Astrocyte of the spinal cord (primary cell): Measurements from ENCODE around the gene KRTAP9-1.

Experiments
- DNase-seq: peaks from one replicate; pipeline ENCODE4 v3.0.0; 2011; ENCODE audit warnings: low read depth, low spot score
- H3K4me3 ChIP-seq: 2 replicates; pipeline ENCODE4 v1.5.1; 2011; ENCODE audit warnings: low read depth, mild to moderate bottlenecking, low read length, moderate library complexity
- in situ Hi-C: cut with HindIII; loops from 2 replicates; pipeline ENCODE4 v1.10.0; 2017; ENCODE audit warnings: low sequenced_read_pairs
- TF ChIP-seq, protein P1 (sequence below): IDR thresholded peaks from 2 replicates; pipeline ENCODE4 v1.5.1; 2012; ENCODE audit warnings: low read depth, mild to moderate bottlenecking, low read length, inconsistent platforms

KRTAP9-1 gene

GRCh38 chr17:41178843-41179616 lies 10.7 kb upstream of the KRTAP9-1 start:
- DNase-seq: no peak
- TF ChIP-seq, protein P1, sequence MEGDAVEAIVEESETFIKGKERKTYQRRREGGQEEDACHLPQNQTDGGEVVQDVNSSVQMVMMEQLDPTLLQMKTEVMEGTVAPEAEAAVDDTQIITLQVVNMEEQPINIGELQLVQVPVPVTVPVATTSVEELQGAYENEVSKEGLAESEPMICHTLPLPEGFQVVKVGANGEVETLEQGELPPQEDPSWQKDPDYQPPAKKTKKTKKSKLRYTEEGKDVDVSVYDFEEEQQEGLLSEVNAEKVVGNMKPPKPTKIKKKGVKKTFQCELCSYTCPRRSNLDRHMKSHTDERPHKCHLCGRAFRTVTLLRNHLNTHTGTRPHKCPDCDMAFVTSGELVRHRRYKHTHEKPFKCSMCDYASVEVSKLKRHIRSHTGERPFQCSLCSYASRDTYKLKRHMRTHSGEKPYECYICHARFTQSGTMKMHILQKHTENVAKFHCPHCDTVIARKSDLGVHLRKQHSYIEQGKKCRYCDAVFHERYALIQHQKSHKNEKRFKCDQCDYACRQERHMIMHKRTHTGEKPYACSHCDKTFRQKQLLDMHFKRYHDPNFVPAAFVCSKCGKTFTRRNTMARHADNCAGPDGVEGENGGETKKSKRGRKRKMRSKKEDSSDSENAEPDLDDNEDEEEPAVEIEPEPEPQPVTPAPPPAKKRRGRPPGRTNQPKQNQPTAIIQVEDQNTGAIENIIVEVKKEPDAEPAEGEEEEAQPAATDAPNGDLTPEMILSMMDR: no peak
- in situ Hi-C loops: no loop called here

DNA sequence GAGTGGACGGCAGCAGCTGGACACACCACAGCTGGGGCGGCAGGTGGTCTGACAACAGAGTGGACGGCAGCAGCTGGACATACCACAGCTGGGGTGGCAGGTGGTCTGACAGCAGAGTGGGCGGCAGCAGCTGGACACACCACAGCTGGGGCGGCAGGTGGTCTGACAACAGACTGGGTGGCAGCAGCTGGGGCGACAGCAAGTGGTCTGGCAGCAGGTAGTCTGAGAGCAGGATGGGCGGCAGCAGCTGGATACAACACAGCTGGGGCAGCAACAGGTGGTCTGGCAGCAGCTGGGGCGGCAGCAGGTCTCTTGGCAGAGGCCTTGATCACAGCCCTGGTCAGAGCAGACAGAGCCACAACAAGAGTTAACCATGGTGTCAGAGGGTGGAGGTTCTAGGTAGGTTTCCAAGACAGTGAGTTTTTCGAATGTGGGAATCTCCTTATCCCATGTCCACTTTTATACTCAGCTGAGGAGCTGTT lies 5.2 kb upstream of the KRTAP9-1 start, which contains the start of gene KRTAP4-1:
TSS of gene KRTAP4-1 (minus strand) at position 432 of the 482 bp plus-strand sequence. CDS start at position 375, 57 bp downstream.
- TF ChIP-seq, protein P1: no peak
- H3K4me3 ChIP-seq: no peak within 1 kb of the TSS
- no peak for DNase-seq
- in situ Hi-C loops: no loop called here

More at GRCh38 chr17:41178843-41179616, 10.7 kb upstream of the KRTAP9-1 start:
- no peak overlapping the region for H3K4me3 ChIP-seq

DNA sequence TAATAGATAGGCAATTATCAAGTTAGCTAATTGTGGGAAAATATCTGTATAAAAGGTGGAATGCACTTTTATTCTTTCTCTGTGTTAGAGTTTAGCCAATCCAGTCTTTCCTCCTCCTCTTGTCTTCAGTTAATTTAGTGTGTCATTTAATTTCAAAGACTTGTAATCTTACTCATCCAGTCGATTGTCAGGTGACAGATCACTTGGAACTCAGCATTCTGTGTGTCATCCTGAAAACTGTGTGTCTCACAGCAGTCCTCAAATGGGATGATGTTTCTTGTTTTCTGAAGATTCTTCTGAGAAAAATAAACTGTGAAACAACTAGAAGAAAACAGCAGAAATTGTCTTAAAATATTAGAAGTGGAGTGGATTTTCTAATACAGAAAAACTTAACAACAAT lies 4.7 kb upstream of the KRTAP9-1 start:
- no peak overlapping the region for H3K4me3 ChIP-seq
- TF ChIP-seq, protein P1: no peak
- no peak for DNase-seq
- in situ Hi-C loops: no loop called here

DNA sequence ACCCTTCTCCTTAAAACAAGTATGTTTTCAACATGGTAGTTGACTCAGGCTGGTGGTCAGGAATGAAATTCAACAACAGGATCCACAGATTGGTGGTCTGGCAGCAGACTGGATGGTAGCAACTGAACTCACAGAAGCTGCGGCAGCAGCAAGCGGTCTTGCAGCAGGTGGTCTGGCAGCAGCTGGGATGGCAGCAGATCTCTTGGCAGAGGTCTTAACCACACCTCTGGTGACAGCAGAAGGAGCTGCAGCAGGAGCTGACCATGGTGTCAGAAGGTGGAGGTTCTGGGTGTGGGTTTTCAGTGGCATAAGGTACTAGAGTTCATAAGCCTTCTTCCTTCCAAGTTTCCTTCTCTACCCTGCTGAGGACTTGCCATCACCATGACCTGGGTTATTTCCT lies 2.8 kb upstream of the KRTAP9-1 start:
- no peak overlapping the region for H3K4me3 ChIP-seq
- no peak for DNase-seq
- TF ChIP-seq, protein P1: no peak
- in situ Hi-C loops: no loop called here

GRCh38 chr17:41190328-41190727 lies 641 bp downstream of the KRTAP9-1 start:
- H3K4me3 ChIP-seq: no peak overlapping the region
- in situ Hi-C loops: no loop called here
- TF ChIP-seq, protein P1: no peak
- no peak for DNase-seq

DNA sequence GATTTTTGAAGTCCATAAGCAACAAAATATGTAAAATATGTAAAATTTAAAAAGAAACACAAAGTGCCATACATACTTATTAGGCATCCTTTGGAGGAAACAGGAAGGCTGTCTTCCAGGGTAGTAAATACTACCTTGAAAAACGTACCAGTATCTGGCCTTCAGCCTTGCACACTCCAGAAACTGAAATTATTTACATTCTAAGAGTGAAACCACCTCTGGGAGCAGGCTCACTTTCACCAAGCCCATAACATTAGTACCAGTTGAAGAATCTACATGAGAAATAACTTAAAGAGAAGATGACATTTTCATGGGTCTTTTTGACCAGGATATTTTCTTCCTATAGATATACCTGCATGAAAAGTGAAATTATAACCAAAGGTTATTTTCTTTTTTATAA lies 6.4 kb downstream of the KRTAP9-1 start:
- in situ Hi-C loops: no loop called here
- no peak overlapping the region for H3K4me3 ChIP-seq
- TF ChIP-seq, protein P1: no peak
- no peak for DNase-seq
